ENCODE data around the gene PTPN14.

- no peak for TF ChIP-seq POLR2A (IDR thresholded peaks at IDR 0.05)
- TF ChIP-seq CTCF (IDR thresholded peaks at IDR 0.05): no peak
Observed at GRCh38 chr1:214516434-214517326, 34.7 kb downstream of the PTPN14 start.
